Islet of Langerhans (tissue), 1 donor: Measurements from ENCODE around the gene ETV4.

ENCODE experiments used
- FAIRE-seq: peaks from one replicate; lab custom pipeline; 2011; peaks lifted over from hg19 to GRCh38; lab: Jason Lieb, UNC

The ETV4 gene

DNA sequence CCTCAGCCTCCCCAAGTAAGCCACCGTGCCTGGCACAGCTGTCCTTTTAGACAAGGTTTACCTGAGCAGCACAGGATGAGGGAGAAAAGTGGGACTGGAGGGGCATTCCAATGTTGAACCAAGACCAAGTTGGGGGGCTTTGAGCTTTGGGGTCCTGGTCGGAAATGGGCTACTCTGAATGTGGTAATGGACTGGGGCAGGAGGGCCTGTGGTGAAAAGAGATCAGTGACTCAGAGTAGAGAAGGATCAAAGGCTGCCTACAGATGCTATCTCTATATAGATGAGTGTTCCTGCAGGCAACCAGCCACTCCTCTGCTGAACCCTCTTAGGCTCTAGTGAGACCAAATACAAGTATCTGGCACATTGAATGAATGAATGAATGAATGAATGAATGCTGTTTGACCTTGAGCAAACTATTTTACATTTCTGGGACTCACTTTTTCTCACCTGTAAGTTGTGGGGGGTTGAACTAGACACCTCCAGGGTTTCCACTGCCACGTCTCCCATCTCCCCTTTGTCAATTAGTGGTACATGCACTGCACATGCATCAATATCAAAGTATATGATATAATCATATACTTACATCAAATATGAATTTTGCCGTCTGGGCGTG, 26.3 kb upstream of the ETV4 start:
- no peak for FAIRE-seq

DNA sequence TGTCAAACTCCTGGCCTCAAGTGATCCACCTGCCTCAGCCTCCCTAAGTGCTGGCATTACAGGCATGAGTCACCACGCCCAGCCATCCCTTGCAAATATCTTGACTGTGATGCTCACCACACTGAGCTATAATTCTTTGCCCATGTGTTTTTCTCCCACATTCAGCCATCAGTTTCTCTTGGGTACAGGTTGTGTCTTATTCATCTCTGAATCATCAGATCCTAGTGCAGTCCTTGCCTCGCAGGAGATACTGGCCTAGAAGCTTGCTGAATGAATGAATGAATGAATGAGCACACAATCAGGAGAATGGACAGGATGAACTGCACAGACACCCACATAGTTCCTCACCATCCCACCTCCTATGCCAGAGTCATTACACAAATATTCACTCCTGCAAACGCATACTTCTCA, 24.4 kb upstream of the ETV4 start:
- no peak for FAIRE-seq

DNA sequence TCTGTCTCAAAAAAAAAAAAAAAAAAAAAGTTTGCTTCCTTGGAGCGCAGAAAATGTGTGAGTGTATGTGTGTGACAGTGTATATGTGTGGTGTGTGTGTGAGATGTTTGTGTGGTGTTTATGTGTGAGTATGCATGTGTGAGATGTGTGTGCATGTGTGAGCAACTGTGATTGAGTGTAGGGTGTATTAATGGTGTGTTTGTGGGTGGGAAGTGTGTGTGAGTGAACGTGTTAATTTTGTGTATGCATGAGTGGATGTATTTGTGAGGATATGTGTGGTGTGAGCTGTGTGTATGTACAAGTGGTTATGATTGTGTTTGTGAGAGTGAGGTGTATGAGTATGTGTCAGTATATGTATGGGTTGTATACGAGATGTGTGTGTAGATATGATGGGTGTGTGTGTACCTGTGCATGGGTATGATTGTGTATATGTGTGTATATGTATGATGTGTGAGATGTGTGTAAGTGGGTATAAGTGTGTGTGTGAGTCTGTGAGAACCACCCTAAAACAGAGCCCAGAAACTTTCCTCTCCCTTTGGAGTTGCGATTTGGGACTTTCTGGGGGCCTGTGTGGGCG, 22.5 kb upstream of the ETV4 start:
- no peak for FAIRE-seq

DNA sequence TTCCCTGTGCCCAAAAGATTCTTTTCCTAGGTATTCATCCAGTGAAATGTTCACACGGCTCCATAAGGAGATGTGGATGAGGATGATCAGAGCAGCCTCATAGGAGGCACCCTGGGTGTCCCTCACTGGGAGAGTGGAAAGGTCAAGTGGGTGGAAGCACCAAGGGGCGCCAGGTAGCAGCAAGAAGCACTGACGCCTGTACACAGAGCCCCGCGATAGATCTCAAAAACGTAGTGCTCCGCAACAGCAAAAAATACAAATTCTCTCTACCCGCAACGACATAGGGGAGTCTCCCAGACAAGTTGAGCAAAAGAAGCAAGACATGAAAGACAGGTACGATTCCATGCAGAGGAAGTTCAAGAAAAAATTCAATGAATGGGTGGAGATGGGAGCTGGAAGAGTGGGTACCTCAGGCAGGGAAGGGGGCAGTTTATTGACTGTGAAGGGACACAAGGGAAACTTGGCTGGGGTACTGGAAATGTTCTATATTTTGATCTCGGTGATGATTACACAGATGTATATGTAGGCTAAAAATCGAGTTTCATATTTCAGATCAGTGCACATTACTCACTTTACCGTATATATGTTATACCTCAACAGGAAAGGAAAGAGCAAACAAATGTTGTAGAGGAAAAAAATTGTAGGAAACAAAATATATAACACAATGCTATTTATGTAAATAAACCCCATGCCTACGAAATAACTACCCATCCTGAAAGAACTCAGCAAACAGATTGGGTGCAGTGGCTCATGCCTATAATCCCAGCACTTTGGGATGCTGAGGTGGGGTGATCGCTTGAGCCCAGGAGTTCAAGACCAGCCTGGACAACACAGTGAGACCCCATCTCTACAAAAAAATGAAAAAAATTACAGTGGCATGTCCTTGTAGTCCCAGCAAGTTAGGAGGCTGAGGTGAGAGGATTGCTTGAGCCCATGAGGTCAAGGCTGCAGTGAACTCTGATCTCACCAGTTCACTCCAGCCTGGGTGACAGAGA, 17.8 kb upstream of the ETV4 start:
- FAIRE-seq, result no peak

DNA sequence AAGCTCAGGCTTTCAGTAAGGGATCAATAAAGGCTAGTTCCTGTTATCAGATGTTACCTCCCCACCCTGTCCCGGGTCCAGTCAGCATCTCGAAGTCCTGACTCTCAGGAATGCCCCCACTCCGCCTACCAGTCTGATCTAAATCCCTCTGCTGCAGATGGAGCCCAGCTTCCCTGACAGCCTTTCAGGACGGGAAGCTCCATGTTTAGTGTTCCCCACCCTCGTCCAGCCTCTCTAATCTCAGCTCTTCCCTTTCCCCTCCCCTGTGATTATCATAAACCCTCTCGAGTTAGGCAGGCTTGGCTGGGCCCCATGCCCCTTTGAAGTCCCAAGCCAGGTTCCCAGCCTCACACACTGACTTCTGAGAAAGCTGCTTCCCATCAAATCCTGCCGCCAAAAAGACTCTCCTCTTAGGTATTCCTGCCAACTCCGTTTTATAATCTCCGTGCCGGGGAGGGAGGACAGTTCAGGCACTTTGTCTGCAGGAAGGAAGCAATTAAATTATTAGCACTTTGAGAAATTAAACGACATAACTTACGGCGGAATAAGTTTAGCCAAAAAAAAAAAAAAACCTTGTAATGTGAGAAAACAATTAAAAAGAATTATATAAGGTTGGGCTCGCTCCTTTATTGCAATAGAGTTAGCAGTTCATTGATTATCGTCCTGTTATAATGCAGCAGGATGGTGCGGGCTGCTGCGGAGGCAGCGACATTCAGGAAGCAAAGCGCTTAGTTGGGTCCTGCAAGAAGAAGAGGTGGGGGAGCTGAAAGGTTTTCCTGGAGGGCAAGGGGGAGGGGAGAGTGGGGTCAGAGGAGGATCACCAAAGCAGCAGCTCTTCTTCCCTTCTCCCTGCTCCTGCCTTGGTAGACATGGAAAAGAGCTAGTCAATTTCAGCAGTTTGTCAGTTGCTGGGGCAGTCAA, 16.8 kb upstream of the ETV4 start:
- FAIRE-seq, result no peak

DNA sequence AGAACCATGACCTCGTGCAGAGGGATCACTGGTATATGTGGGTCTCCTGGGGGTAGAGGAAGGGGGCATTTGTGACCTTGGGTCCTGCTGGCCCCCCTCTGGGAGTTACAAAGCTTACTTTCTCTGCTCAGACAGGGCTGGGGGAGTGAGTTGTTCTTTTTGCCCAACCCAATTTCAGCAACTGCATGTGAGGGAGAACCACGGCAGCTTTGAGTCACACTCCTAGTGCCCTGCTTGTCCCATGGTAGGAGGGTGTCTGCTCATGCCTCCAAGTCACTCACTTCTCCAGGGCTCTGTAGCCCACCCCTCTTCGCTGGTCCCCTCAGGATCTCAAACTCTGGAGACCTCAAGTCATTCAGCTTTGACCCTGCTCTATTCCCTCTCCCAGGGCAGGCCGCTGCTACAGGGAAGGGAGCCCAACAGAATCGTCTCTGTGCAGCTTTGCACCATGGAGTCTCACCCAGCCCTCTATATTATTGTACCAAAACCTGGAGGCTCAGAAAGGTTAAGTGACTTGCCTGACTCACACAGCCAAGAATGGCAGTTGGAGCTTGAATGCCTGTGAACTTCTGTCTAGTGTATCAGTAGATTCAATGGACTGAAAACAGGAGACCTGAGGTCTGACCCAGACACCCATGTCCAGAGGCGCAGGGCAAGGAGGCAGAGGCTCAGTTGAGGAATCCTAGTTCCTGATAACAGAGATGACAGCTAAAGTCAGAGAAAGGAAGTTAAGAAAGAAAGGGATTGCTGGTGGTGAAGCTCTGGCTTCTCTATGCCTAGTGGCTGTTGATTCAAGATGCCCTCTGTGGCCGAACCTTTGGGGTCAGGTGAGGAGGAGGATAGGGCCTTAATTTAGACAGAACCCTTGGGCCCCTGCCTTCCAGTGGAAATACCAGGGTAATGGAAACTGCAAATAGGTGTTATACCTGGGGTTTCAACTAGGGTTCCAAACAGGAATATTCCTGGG, 14.6 kb upstream of the ETV4 start:
- no peak for FAIRE-seq

DNA sequence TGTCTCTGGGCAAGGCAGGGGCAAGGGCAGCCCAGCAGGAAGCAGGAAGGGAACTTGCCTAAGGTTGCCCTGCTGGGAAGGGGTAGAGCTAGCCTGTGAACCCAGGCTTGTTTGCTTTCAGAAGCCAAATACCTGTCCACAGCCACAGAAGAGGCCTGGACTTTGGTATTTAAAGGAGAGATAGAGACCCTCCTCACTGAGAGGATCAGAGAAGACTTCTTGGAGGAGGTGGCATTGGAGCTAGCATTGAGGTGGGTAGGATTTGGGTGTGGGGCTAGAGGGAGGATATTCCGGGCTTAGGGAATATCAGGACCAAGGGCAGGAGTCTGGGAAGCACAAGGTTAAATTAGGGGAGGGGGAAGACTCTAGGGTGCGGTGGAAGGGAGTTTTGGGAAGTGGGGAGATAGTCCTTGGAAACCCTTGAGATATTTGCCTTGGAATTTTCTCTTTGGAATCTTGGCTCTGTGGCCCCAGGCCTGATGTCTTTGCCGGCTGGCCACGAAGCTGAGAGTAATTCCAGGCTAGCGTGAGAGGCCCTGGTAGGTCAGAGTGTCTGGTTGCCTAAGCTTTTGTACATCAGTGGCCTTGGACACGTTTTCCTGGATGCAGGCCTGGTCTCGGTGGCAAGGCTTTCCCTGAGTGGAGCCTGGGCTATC, 13.1 kb upstream of the ETV4 start:
- no peak for FAIRE-seq

DNA sequence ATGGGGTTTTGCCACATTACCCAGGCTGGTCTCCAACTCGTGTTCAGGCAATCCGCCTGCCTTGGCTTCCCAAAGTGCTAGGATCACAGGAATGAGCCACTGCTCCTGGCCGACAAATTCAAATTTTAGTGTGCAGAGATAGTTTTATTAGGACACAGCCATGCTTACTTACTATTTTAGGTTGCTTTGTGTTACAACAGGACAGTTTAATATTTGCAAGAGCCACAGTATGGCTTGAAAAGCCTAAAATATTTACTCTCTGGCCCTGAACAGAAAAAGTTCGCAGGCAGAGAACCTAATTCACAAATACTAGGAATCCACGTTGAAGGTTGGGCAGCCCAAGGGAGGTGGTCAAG, 12.6 kb upstream of the ETV4 start:
- FAIRE-seq, result no peak

DNA sequence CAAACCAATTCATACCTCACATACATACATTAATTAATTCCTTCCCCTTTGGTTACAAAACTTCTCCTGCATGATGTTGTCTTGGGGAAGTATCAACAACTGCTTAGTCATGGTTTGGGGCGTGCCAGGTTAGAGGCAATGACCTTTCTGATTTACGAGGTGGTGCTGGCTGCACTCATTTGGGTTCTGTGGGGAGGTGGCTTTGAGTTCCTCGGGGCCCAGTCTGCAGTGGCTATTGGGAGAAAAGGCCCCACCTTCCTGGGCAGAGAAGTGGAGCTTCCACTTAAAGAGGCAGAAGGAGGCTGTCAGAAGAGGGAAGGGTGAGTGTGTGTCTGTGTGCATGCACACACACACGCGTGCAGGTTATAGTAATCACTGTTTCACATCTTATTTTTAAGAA, 10.2 kb upstream of the ETV4 start:
- FAIRE-seq, result no peak

DNA sequence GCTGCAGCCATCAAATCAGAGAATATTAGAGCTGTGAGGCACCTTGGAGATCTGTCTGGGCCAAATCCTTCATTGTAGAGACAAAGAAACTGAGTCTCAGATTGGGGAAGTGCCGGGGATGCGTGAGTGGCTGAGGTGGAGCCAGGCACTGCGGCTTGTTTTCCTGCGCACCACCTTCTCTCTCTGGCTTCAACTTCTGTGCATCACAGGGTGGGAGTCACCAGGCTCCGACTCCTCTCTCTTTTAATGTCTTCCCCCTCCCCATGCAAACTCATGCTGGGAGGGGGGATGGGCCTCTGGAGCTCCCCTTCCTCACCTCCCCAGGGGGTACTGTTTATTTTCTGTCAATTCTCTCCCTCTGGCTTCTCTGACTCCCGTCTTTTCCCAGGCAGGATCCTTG, 8.7 kb upstream of the ETV4 start:
- no peak for FAIRE-seq

DNA sequence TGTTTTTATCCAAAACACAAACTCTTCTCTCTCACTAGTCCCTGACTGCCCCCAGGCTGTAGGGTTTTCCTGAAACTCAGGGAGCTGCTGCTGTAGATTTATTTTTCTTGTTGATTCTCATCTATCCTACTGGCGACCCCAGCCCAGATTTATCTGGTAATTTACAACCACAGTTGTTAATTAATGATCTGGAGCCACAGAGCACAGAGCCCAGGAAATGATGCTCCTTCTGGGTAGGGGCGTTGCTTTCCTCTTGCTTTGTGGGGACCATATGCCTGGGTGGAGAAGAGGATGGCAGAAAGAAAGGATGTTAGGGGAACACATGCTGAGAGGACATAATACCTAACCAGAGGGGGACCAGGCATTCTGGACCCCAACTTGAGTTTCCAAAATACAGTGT, 7.4 kb upstream of the ETV4 start:
- FAIRE-seq, result no peak

DNA sequence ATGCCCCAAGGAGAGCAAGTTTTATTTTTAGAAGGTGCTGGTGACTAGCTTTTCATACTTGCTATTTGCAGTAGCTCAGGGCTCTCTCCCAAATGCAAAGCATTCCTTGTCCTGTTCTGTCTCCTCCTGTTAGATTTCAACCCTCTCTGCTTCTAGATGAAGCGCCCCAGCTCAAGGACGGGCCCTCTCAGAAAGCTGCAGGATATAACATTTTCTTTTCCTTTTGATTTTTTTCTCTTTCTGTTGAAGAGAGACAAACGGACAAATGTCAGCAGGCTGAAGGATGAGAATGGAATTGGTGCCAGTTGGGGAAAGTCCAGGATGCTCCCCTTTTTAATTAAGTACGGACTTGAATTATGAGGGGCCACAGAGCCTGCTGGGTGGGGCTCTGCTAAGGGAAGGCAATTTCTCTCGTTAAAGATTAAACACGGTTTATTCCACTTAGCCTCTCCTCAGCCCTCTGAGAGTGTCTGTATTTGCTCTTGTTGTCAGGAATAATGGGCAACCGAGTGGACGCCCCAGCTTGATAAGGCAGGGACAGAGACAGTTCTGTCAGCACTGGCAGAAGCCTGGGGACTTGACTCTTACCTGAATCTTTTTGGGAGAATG, 6.2 kb upstream of the ETV4 start:
- no peak for FAIRE-seq

DNA sequence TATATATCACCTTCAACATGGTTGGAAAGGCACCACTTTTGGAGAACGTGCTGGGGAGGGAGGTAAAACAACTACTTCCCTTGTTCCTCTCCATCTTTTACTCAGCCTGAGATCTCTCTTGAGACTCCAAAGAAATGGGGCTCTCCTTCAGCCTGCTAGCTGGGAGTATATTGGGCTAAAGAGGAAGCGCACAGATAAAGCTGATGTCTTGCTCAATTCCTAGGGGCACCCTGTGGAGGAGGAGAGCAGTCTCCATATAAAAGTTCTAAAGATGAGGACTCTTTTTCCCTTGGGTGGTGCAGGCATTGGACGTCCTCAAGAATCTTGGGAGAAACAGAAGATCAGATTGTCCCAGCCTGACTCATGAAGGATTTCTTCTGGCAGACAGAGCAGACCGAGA, 4.6 kb upstream of the ETV4 start:
- no peak for FAIRE-seq

DNA sequence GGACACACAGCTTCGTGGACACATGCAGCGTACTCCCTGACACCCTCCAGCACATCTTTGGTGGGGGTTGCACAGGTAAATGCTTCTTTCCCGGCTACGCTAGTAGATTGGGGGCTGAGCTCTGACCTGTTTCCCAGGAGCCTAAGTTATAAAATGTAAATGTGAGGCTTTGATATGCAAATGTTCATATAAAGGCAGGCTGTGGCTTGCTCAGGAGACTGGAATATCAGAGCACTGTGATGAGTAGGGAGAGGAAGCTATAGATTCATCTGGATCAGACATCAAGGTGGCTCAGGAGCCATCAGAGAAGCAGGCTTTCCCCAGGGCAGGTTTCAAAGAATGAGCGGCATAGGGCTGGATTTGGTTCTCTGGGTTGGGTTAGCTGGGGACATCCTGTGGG, 3.4 kb upstream of the ETV4 start:
- FAIRE-seq, result no peak

DNA sequence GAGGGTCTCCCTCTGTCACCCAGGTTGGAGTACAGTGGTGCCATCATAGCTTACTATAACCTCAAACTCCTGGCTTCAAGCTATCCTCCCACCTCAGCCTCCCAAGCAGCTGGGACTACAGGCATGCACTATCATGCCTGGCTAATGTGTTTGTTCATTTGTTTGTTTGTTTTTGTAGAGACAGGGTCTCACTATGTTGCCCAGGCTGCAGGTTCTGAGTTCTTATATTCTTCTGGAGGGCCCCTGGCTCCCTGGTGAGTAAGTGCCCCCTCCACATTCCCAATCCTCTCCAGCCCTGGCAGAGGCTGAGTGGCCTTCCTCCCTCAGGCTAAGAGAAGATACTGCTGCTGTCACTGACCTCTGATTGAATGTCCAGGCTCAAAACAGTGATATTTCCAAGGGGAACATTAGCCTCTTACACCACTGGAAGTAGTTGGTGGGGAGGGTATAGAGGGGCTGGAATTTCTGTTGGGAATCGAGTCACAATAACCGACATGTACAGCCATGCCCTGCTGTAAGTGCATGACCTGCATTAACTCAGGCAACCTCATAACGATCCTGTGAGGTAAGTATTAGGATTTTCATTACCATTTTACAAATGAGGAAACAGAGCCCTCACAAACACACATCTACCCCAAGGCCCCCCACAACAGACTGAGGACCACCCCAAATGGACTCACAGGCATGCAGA, 2.7 kb upstream of the ETV4 start:
- no peak for FAIRE-seq

DNA sequence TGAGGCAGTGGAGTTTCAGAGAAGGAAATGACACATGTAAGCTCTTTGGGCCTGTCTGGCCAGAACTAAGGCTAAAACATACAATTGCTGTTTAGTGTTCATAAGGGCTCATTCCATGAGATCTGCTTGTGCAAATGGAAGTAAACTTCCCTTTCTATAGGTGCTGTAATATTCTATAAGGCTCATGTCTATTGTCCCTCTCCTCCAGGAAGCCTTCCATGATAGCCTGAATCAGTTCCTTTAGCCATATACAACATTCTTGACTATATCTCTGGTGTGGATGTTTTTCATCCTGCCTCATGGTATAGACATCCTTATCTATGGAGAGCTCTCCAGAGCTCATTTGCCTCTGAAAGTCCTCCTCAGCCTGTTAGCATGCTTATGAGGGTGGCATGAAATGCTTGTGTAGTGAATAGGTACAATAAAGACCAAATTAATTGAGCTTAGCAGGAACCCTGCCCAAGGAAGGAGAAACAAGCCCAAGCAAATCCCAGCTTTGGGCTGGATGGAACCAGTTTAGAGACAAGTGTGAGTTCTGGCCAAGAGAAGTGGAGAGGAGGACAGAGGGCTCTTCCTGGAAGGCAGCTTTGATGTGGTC, 1.6 kb upstream of the ETV4 start:
- FAIRE-seq, result no peak

DNA sequence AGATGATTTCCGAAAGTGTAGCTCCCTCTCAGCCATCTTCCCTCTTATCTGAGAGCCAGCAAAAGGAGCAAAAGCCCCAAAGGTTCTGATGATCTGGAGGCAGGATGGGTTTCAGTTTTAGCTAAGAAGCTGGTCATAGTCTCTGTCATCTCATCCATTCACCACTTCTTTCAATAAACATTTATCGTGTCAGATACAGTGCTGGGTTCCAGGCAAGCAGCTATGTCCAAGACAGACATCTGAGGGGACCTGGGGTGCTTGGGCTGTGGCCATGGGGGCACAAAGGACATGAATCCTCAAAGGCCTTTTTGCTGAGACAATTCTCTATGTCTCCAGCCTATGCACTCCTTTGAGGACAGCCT, 1.0 kb upstream of the ETV4 start:
- no peak for FAIRE-seq

DNA sequence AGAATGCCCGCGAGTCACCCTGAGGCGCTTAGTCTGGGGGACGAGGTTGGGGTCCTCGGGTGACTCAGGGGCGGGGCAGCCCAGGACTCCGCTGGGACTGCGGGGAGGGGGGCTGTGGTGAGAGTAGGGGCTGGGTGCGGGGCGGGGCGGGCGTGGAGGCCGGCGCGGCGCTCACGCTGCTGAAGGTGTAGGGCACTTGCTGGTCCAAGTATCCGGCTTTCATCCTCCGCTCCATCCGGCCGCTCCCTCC, 832 bp downstream of the ETV4 start:
- no peak for FAIRE-seq

DNA sequence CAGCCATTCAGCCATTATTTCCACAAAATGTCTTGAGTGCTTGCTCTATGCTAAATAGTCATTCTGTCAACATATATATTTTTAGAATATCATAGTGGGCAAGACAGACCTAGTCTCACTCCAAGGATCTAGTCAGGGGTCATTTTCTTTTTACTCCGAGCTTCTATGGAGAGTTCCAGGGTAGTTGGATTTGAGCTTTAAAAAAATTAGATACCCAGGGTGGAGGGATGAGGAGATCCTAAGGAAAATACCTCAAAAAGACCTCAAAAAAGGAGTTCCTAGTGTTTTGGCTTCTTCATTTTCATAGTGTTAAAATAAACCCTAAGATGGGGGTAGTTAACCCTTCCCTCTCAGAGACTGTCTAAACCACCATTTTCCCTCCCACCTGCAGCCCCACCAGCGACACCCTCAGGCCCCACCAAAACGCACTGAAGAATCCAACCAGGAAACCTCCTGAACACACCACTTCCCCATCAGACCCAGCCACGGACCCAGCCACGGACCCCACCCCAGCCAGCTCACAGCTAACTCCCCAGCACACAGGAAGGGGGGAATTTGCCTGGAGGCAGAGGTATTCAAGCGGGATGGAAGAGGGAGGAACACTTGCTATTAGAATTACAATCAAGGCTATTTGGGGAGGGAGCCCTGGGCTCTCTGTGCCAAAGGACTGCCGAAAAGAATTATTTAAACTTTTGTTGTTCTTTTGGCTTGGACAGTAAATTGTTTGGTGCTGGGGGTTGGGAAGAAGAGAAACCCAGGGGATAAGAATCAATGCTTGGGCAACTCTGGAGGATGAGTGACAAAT, 2.2 kb downstream of the ETV4 start:
- no peak for FAIRE-seq
